HL-60/S4 treated with phorbol 12-myristate 13-acetate at 8.2 ng/mL for 4 days and 3 days (cell line): ENCODE data around the gene YAP1.

Source experiments
- in situ Hi-C: fragments of 300-500 bp; cut with MboI; formaldehyde crosslinking; loops from 2 replicates; pipeline ENCODE4 v1.15.0; 2022; ENCODE audit warnings: low sequenced_read_pairs

The YAP1 gene

DNA sequence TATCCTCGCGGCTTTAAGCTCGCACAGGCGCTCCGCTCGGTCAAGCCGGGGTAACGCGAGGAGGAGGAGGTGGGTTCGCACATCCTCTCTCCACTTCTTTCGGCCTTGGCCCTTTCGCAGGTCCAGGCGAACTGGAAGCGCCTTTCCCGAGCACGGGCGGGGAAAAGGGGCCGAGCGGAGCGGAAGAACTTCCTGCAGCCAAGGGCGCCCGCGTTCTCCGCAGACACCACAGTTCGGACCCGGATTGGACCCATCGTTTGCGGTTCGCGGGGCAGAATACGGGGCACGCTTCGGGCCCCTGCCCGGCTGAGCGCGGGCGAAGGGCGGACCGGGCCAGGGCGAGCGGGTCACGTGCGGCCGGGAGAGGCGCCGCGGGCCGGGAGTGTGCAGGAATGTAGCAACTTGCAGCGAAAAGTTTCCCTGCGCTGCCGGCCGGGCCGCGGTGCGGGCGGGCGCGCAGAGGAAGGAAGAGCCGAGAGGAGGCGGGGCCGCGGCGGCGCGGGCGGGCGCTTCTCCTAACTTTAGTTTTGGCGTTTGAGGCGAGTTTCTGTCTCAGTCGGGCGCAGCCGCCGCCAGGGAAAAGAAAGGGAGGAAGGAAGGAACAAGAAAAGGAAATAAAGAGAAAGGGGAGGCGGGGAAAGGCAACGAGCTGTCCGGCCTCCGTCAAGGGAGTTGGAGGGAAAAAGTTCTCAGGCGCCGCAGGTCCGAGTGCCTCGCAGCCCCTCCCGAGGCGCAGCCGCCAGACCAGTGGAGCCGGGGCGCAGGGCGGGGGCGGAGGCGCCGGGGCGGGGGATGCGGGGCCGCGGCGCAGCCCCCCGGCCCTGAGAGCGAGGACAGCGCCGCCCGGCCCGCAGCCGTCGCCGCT is at the start of gene YAP1:
Gene YAP1, plus strand, starts transcription at position 552 of the 865 bp plus-strand sequence. CDS start 402 bp downstream, outside the sequence.
- in situ Hi-C loops = no loop called here

DNA sequence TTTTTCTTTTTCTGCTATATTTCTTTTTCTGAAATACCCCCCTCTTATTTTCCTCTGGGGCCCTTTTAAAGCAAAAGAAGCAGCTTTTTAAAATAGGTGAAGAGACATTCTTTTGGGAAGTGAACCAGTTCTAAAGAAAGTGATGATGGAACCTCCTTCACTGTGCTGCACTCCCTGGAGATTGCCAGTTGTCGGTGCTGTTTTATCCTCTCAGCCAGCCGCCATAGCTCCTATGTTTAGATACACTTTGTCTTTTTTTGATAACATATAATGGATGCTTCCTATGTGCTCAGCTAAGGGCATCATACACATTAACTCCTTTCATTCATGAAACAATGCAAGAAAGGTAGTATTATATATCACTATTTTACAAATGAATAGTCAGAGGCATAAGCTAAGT is 49.0 kb upstream of the YAP1 start:
- in situ Hi-C loops = no loop called here

DNA sequence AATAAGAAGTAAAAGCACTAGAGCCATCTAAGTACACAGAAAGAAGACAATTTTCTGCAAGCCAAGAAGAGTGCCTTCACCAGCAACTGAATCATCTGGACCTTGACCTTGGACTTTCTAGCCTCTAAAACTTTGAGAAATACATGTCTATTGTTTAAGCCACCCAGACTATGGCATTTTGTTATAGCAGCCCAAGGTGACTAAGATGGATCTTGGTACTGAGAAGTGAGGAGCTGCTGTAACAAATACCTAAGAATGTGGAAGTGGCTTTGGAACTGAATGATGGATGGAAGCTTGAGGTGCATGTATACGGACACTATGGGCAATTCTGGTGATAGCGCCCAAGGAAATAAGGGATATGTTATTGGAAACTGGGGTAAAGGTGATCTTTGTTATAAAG is 48.1 kb upstream of the YAP1 start:
- in situ Hi-C loops = no loop called here

DNA sequence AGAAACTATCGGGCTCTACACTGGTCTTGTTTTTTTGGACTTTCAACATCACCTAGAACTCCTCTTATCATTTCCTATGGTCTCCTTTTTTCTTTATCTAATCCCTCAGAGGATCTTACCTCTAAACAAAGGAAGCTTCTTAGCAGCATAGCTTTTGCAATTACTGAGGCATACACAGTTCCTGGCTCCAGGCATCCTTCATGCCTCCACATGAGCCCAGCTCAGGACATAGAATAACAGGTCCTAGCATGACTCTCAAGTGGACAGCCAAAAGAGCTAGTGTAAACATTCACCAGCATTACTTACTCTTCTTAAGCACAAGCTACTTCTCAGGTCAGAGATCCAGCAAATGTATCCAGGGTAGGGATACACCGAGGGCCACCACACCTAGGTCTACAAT is 45.9 kb upstream of the YAP1 start:
- in situ Hi-C loops = no loop called here

DNA sequence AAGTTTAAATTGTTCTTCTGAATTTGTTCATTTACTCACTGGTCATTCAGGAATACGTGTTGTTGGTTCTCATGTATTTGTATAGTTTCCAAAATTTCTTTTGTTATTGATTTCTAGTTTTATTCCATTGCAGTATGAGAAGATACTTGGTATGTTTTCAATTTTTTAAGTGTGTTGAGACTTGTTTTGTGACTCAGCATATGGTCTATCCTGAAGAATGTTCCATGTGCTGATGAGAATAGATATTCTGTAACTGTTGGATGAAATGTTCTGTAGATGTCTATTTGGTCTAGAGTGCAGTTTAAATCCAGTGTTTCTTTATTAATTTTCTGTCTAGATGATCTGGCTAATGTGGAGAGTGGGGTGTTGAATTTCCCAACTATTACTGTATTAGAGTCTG is 39.5 kb upstream of the YAP1 start:
- in situ Hi-C loops = no loop called here

DNA sequence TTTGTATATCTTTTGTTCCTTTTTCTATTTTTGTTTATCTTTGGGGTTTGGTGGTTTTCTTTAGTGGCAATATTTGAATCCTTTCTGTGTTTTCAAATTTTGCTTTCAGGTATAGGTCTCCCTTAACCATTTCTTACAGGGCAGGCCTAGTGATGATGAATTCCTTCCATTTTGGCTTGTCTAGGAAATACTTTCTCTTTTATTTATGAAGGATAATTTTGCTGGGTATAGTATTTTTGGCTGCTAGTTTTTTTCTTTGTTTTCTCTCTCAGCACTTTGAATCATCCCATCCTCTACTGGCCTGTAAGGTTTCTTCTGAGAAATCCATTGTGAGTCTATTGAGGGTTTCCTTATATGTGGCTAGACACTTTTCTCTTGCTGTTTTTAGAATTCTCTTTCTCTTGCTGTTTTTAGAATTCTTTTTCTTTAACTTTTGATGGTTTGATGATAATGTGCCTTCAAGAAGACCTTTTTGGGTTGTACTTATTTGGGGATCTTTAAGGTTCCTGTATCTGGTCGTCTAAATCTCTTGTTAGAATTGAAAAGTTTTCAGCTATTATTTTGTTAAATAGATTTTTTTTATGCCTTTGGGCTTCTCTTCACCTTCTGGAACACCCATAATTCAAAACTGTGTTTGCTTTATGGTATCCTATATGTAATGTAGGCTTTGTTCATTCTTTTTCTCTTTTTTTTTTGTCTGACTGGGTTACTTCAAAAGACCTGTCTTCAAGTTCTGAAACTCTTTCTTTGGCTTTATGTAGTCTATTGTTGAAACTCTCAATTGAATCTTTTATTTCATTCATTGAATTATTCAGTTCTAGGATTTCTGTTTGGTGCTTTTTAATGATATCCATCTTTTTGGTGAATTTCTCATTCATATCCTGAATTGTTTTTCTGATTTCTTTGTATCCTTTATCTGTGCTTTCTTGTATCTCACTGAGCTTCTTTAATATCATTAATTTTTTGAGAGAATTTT is 38.5 kb upstream of the YAP1 start:
- in situ Hi-C loops = no loop called here

DNA sequence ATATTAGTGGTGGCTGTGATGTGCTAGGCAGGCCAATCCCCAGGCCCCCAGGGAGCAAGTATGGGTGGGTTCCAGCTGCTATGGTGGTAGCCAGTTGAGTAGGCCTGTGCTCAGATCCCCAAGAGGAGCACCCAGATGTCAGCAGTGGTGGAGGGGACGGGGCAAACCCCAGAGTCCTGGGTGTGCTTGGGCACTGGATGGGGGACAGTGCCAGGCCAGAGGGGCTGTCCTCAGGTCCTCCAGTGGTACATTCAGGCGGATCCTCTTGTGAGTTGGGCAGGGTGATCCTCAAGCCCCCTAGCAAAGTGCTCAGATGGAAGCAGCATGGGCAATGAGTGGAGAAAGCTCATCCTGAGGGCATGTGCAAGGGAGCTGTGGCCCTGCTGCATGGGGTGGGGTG is 37.0 kb upstream of the YAP1 start:
- in situ Hi-C loops = no loop called here

DNA sequence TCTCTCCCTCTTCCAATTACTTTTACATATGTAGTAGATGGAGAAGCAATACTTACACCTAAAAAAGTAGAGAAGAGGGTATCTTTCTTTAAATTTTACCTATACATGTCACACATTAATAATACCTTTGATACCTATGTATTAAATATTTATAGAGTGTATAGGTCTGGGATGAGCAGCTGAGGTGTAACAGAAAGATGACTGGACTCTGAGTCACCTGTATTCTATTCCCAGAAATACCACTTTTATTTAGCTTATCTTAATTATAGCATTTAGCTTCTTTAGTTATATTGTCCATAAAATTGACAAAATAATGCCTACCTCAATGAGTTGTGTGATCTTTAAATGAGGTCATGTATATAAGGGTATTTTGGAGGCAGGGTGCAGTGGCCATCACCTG is 30.6 kb upstream of the YAP1 start:
- in situ Hi-C loops = no loop called here

DNA sequence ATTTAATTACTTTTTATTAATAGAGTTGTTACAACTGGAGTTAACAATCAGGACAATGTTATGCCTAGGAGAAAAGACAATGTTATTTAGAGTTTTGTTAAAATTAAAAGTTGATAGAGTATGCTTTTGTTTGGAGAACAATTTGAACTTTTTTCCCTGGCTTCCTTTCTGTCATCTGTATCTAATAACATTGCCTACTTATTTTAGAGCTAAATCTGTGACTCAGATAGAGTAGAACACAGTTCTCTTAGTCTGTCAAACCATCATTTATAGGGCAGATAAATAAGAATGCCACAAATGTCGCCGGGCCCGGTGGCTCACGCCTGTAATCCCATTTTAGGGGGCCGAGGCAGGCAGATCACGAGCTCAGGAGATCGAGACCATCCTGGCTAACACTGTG is 28.9 kb upstream of the YAP1 start:
- in situ Hi-C loops = no loop called here

DNA sequence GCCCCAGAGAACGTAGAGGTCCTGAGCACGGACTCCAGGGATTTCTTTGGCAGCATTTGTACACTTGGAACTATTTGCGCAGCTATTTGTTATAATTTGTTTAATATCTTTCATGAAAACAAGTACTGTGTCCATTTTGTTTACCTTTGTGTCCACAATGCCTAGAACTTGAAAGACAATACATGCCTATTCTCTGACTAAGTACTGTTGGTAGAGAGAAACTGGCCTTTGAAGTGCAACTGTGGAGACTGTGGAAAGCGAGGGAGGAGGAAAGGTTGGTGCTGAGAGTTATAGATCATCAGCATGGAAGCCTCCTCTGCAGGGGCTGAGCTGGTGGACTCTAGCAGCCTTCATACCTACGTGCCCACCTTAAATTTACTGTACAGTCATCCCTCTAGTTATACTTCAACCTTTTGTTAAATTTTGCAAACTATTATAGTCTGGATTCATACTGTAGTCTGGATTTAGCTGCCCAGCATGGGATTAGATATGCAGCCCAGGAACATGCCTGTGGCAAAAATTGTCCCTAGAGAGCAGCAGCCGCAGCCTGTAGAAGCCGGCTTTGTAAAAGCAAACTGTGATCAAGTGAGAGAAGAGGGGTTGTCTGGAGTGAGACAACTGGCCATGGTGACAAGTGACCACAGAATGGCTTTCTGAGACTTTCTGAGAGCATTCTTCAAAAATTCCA is 24.2 kb upstream of the YAP1 start:
- in situ Hi-C loops = no loop called here

DNA sequence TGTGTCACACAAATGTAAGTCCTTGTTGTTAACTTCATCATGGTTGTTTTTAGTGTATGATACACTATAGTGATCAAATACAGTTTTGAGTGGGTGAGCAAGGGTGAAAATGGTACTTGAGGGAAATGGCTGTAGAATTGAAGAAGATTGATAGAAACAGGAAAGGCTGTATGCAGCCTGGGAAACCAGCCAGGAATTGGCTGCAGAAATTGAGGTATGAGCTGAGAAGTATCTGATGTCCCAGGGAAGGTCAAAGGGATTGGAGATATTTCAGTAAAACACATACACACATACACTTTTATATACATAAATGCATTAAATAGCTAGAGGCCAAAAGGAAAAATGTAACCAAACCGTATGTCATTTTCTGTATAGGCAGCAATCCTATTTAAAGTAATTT is 13.1 kb upstream of the YAP1 start:
- in situ Hi-C loops = no loop called here

DNA sequence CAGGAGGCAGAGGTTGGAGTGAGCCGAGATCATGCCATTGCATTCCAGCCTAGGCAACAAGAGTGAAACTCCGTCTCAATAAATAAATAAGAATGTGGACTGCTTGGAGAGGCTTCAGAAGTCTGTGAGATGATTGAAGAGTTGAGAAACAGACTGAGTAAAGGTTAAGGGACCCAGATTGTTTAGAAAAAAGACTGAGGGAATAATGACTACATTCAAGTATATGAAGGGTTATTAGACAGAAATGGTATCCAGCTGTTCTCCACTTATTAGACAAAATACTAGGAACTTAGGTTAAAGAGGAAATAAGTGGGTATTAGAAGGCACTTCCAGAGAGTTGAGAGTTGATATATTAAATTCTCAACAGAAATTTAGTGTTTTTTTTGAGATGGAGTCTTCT is 10.5 kb upstream of the YAP1 start:
- in situ Hi-C loops = no loop called here

DNA sequence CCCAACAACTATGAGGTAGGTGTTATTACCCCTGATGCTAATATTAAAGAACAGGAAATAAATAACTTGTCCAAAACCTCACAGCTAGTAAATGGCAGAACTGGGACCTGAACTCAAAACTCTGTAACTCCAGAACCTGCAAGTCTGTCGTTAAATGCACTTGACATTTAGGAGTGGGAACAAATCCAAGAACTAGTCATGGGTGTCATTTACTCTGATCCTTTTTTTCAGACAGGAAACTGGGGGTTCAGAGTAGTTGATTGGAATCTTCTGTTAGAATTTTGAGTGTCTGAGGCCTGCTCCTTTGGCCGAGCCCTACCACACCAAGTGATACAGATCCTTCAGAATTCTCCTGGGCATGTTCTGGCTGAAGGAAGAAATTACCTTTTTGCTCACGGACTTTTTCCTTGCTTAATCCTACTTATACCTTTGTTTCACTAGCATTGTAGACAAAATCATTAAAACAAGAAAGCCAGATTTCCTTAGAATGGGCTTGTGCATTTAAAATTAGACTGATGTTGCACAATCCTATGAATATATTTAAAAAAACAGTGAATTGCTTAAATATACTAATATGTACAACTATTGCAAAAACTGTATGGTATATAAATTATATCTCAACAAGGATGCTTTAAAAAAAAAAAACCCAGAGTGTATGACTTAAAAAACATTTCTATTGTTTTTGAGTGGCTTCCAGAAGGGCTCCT is 1.4 kb upstream of the YAP1 start:
- in situ Hi-C loops = no loop called here

DNA sequence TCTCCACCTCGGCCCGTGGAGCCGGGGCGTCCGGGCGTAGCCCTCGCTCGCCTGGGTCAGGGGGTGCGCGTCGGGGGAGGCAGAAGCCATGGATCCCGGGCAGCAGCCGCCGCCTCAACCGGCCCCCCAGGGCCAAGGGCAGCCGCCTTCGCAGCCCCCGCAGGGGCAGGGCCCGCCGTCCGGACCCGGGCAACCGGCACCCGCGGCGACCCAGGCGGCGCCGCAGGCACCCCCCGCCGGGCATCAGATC is 439 bp downstream of the YAP1 start:
- in situ Hi-C loops = no loop called here

DNA sequence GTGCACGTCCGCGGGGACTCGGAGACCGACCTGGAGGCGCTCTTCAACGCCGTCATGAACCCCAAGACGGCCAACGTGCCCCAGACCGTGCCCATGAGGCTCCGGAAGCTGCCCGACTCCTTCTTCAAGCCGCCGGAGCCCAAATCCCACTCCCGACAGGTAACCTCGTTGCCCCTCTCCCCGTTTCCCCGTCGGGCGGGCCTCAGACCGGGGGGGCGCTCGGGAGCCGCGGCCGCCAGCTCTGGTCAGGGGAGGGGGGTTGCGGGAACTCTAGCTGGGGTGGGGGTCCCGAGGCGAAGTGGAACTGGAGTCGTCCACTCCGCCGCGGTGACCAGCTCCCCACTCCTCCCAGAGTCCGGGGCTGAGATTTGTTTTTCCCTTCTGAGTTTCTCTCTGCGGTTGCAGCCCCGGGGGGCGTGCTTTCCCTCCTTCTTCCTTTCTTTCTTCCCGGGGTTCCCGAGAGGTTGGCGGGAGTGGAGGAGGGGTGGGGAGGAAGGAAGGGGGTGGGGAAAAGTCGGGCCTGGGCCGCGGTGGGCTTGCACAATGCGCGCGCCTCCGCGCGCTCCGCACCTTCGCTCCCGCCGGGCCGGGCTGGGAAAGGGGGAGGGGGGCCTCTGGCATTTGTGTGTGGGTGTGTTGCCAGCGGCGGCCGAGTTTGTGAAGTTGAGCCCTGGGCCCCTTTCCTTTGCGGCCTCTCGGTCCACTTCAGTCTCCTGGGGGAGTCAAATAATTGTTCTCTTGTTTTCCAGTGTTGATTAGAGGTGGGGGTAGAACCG is 952 bp downstream of the YAP1 start:
- in situ Hi-C loops = no loop called here

DNA sequence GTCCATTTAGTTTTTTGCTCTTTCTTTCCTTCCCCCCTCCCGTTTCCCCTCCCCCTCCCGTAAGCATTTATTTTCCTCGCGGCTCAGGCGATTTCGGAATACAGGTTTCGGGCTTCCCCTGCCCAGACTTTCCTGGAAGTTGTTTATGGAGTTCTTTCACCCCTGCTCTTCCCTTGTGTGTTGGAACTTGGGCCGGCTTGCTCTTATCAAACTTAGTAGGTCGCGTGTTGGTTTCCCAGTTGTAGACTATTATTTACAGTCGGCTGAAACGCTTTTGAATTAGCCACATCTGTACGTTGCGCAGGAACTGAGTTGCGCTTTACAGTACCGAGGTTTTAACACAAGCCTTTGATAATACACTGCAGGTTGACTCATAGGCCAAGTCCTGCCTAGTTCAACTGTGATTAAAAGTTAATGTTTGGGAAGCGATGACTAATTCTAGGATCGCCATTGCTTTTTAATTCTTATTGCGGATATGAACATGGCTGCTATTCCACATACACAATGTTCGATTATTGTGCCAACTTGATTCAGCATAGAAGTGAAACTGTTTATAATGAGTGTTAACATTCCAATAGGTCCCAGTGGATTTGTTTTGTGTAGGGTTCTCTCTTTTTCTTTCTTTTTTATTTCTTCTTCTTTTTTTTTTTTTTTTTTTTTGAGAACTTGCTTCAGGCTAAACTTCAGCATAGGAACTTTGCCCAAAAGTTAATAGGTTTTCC is 1.7 kb downstream of the YAP1 start:
- in situ Hi-C loops = no loop called here

DNA sequence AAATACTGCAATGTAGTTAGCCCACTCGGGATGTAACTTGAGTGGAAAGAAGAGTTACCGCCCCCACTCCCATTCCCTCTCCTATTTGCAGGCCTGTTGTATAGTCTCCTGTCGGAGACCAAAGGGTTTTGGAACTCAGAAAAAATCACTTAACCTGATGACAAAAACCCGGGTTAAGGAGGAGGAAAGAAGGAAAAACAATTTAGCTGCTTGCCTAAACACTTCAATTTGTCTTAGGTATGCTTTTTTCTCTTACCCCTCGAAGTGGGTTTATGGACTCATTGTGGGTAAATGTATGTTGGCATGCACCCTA is 2.2 kb downstream of the YAP1 start:
- in situ Hi-C loops = no loop called here

DNA sequence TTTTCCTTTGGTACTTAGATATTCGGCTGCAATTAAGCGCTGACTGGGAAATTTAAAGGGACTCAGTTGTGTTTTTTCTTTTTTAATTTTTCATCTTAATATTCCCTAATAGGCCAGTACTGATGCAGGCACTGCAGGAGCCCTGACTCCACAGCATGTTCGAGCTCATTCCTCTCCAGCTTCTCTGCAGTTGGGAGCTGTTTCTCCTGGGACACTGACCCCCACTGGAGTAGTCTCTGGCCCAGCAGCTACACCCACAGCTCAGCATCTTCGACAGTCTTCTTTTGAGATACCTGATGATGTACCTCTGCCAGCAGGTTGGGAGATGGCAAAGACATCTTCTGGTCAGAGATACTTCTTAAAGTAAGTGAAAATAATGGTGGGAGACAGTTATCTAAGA is 3.8 kb downstream of the YAP1 start:
- in situ Hi-C loops = no loop called here

DNA sequence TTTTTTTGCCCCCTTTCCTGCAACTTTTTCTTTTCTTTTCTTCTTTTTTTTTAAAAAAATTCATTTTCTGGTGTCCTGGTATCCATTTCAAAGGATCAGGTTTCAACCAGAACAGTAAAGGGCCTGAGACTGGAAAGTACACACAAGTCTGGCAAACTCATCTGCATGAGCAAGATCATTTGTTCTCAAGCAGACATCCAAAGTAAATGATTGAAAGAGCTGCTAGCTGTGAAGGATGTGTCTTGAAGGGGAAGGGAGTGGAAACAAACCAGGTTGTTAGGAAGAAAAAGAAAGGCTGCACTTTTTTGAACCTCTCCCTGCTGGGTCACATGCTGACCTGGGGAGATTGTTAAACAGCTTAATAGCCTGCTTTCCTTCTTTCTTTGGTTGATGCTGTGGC is 5.3 kb downstream of the YAP1 start:
- in situ Hi-C loops = no loop called here
